DMS53 treated with DMSO at 0.1 percent for 48 hours (cell line): ENCODE results near the gene WDR33.
"Not testable (repeated sequence)": the region's sequence is repeated elsewhere in the genome, so short reads cannot be mapped to it uniquely, and the experiment has no call there.

Experiments
- DNase-seq: peaks from one replicate; lab custom pipeline; 2025; ENCODE audit not compliant: unreplicated experiment; lab: John Stamatoyannopoulos, UW

The WDR33 gene

DNA sequence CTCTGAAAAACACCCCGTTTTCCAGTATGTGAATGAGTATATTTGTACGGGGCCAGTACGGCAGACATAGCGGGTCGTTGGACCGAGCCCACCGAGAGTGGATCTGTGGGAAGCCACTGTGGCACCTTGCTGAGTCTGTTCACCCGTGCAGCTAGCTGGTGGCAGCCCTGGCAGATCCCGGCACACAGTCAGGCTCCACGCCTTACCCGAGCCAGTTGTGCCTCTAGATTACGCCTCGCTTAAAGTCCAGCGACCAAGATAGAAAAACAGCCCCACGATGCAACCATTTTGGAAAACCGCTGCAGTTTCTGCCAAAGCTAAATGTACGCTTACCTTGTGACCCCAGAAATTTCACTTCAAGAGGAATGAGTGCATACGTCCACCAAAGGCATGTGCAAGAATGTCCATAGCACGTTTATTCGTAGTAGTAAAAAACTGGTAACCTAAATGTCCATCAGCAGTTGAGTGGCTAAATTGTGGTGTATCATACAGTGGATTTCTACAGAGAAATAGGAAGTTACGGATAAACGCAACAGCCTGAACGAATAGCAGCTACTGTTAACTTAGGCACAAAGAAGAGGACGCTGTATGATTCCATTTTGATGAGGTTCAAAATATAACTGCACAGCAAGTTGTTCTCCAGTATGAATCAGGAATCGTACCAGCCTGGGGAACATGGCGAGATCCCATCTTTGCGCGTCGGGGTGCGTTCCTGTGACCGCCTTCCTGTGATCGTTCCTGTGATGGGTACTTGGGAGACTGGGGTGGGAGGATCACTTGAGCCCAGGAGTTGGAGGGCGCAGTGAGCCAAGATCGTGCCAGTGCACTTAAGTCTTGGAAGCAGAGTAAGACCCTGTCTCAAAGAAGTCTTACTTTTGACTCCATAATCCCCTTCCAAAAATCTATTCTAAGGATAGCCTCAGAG lies 688 bp upstream of the WDR33 start:
- no peak for DNase-seq

GRCh38 chr2:127810156-127810618 lies 784 bp downstream of the WDR33 start:
- peak; percentile 29 for DNase-seq

GRCh38 chr2:127807678-127808353 lies 3.2 kb downstream of the WDR33 start:
- DNase-seq: no peak

DNA sequence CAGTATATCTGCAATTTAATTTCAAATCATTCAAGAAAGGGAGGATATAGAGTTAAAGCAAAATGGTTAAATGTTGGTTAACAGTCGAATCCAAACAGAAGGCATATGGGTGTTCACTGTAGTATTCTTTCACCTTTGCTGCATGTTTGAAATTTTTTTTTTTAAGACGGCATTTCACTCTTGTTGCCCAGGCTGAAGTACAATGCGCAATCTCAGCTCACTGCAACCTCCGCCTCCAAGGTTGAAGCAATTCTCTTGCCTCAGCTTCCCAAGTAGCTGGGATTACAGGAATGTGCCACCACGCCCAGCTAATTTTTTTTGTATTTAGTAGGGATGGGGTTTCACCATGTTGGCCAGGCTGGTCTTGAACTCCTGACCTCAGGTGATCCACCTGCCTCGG lies 4.1 kb downstream of the WDR33 start:
- not testable (repeated sequence) for DNase-seq

DNA sequence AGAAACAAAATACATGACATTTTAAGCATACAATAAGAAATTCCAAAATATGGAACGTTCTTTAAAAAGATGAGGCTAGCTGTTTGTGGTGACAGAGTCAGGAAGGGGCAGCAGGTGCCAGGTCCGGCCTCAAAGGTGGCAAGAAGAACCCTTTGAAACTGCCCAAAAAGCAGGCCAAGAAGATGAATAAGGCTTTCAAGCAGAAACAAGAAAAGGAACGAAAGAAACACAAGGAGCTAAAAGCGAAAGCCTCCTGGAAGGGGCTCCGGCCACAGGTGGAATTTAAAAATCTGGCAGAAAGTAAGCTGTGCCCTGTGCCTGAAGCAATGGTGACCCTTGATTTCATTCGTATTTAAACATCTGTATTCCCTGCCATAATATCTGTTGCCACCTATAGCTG lies 5.5 kb downstream of the WDR33 start:
- DNase-seq: no peak

- no peak for DNase-seq
Measured at GRCh38 chr2:127799926-127800325, 11.0 kb downstream of the WDR33 start.

DNA sequence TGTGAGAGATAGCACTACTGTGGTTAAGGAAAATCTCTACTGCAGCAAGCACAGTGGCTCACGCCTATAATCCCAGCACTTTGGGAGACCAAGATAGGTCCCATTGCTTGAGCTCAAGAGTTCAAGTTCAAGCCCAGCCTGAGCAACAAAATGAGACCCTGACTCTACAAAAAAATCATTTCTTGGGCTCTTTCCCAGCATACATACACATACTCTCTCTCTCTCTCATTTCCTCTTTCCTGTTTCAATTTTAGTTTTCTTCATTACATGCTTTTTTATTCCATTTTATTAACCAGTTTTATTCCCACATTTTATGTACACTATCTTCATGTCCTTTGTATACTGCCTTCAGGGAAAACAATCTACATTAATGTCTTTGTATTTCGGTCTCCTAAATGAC lies 14.6 kb downstream of the WDR33 start:
- no peak for DNase-seq

DNA sequence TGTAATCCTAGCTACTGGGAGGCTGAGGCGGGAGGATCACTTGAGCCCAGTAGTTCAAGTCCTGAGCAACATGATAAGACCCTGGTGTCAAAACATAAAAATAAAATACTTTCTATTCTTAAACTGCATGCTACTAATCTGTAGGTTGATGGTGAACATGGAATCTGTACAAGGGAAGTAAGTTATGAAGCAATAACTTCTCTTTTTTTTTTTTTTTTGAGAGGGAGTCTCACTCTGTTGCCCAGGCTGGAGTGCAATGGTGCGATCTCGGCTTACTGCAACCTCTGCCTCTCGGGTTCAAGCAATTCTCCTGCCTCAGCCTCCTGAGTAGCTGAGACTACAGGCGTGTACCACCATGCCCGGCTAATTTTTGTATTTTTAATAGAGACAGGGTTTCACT lies 16.1 kb downstream of the WDR33 start:
- DNase-seq: not testable (repeated sequence)

DNA sequence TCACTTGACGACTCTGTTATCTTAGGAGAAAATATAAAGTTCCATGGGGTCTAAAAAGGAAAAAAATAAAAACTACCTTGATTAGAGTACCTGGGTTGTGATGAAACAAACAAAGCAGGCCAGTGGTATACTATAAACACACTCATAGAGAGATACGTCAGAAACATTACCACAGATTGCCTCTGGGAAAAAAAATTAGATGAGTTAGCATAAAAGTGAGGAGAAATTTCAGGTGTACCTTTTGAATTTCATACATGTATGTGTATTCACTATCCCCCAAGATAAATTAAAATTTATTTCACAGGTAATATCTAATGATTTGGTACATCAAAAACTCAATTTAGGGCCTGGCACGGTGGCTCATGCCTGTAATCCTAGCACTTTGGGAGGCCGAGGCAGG lies 18.2 kb downstream of the WDR33 start:
- DNase-seq: no peak

- no peak for DNase-seq
Measured at GRCh38 chr2:127790694-127791529, 20.1 kb downstream of the WDR33 start.

GRCh38 chr2:127786048-127786809 lies 24.7 kb downstream of the WDR33 start:
- DNase-seq: no peak

DNA sequence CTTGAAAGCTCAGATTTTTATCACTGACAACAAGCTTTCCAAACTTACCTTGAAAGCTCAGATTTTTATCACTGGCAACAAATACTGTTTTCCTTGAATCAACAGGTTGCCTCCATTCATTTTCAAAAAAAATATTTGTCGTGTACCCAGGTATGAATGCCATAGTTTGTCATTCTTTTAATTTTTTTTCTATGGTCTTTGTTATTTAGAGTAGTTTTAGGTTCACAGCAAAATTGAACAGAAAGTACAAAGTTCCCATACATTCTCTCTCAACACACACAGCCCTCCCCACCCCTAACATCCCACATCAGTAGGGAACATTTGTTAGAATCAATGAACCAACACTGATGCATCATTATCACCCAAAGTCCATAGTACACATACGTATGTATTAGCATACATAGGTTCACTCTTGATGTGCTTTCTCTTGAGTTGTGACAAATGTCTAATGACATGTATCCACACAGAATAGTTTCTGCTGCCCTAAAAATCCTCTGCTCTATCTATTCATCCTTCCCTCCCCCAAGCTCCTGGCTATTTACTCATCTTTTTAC lies 25.9 kb downstream of the WDR33 start:
- DNase-seq: no peak

DNA sequence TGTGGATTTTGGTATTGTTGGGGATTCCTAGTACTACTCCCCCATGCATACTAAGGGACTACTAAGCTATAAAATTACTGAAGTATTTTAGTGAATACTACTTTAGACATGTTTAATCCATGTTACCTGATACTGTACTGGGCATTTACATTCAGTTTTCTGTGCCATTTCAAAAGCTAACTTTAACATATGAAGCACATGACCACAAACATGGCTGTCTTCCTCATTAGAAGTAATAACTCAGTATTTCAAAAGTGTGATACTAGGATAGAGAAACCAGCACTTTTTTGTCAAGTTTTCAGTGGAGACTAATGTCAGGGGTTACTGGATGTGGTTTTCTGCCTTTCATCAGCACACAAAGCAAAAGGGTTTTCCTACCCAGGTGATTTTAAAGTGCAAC lies 27.9 kb downstream of the WDR33 start:
- no peak for DNase-seq

DNA sequence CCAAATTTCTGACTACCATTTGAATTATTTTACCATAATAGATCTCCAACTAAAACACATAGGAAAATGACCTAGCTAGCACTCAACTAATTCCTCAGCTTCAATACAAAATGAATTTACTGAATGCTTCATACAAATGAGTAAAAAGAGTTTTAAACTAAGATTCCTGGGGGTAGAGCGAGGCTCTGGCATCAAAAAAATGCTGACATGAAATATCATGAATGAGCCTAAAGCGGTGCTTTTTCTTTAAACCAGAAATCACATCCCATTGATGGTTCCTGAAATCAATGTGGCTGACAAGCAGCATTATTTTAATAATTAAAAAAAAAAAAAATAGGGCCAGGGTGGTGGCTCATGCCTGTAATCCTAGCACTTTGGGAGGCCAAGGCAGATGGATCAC lies 32.1 kb downstream of the WDR33 start:
- DNase-seq: no peak

DNA sequence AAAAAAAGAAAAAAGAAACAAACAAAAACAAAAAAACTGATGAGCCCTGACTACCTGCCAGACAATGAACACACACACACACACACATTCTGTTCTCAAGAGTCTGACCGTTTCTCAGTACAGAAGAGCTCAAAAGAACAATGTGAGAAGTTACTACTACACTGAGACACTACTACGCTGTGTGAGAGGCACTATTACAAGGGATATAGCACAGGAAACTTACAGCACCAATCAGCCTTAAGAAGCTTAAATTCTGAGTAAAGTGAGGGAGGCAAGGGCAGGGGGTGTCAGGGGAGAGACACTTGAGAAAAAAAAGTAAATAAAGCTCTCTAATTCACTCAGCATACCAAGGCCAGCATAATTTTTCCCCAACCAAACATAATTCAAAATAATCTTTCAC lies 32.5 kb downstream of the WDR33 start:
- no peak for DNase-seq

- DNase-seq: no peak
Measured at GRCh38 chr2:127776122-127776780, 34.7 kb downstream of the WDR33 start.

- no peak for DNase-seq
Measured at GRCh38 chr2:127771756-127772155, 39.2 kb downstream of the WDR33 start.

GRCh38 chr2:127770973-127771735 lies 39.8 kb downstream of the WDR33 start:
- no peak for DNase-seq

DNA sequence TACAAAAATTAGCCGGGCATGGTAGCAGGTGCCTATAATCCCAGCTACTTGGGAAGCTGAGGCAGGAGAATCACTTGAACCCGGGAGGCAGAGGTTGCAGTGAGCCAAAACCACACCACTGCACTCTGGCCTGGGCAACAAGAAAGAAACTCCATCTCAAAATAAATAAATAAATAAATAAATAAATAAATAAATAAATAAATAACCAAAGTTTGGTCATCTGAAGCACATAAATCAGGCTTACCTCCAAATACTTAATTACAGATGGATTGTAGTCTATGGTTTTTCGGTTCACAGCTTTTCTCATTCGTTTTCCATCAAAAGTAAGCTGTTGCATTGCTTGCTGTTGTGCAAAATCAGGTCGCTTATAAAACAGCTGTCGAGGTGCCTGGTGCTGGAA lies 40.4 kb downstream of the WDR33 start:
- not testable (repeated sequence) for DNase-seq
